SIG-M5 treated with dmso at 0.1 percent for 504 hours (cell line): ENCODE data around the gene MAPK8IP3.
"Not testable (repeated sequence)": the region's sequence is repeated elsewhere in the genome, so short reads cannot be mapped to it uniquely, and the experiment has no call there.

Experiments used
- DNase-seq: peaks from one replicate; lab custom pipeline; 2025; ENCODE audit not compliant: unreplicated experiment; lab: John Stamatoyannopoulos, UW

MAPK8IP3 gene

DNA sequence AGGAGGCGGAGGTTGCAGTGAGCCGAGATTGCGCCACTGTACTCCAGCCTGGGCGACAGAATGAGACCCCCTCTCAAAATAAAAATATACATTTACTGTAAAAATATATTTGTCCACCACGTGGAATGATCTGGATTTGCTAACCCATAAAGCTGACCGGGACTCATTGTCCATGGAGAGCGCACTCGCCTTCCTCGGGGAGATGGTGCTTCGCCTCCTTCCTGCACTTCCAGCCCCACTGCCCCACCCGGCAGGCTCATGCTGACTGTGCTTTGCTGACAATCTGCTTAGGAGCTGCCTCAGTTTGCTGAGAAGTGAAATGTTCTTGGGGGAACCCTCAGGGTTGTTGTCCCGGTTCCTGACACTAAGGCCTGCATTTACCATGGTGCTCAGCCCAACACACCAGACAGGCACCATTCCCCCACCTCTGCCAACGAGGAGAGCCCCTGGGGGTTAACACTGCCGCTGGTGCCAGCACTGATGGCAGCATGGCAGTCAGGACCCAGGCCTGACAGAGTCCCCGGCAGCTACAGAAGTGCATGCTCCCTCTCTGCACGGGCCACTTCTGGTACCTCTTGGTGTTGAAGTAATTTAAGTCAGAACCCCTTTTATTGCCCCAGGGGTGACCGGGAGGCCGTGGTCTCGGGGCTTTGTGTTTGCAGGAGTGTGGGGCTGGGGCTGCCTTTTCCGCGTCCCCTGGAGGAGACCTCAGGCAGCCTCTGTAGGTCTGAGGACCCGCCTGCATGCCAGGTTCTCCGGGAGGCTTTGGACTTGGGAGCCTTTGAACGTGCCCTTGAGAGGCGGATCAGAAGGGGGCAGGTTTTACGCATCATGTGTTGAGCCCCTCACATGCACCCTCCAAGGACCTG, 79.2 kb downstream of the MAPK8IP3 start:
- no peak for DNase-seq

DNA sequence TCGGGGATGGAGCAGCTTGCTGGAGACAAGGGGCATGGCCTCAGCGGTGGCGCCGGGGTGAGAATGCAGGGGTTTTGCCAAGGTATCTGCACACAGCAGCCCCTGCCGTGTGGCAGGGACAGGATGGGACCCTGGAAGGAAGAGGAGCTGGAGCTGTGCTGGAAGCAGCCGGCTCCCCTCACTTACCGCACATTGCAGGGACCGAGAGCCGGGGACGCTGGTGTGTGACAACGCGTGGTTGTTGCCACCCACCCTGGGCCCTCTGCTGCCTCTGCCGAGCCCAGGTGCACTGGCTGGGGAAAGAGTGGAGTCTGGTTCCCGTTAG, 79.8 kb downstream of the MAPK8IP3 start:
- DNase-seq: no peak

DNA sequence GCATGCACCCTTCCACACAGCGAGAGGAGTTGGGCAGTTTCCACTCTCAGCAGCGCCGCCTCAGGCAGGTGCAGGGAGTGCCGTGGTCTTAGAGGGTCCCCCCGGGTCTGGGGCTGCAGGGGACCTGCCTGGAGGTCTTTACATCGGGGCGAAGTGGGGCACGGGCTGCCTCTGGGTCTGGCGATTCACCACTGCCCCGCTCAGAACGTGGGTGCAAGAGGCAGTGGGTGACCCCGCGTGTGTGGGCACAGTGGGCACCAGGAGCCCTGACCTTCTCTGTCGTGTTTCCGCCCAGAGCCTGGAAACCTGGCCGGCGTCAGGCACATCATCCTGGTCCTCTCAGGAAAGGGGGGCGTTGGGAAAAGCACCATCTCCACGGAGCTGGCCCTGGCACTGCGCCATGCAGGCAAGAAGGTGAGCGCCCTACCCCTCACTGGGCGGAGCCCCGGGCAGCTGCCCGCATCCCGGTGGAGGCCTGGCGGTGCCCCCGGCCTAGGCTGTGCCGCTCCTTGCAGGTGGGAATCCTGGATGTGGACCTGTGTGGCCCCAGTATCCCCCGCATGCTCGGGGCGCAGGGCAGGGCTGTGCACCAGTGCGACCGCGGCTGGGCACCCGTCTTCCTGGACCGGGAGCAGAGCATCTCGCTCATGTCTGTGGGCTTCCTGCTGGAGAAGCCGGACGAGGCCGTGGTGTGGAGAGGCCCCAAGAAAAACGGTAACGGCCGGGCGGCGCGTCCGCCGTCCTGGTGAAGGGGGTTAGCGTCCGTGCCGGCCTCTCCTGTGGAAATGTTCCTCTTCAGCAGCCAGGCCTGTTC, 80.5 kb downstream of the MAPK8IP3 start:
- no peak for DNase-seq

DNA sequence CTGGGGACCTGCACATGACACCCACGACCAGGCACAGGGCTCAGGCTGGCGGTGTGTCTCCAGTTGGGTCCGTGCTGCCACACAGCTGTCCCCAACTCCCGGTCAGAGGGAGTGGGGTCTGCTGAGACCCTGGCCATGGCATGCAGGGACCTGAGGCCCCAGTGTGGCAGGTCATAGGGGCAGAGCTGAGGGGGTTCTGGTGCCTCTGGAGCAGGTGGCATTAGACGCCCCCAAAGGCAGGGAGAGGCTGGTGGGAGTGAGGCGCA, 81.0 kb downstream of the MAPK8IP3 start:
- no peak for DNase-seq

DNA sequence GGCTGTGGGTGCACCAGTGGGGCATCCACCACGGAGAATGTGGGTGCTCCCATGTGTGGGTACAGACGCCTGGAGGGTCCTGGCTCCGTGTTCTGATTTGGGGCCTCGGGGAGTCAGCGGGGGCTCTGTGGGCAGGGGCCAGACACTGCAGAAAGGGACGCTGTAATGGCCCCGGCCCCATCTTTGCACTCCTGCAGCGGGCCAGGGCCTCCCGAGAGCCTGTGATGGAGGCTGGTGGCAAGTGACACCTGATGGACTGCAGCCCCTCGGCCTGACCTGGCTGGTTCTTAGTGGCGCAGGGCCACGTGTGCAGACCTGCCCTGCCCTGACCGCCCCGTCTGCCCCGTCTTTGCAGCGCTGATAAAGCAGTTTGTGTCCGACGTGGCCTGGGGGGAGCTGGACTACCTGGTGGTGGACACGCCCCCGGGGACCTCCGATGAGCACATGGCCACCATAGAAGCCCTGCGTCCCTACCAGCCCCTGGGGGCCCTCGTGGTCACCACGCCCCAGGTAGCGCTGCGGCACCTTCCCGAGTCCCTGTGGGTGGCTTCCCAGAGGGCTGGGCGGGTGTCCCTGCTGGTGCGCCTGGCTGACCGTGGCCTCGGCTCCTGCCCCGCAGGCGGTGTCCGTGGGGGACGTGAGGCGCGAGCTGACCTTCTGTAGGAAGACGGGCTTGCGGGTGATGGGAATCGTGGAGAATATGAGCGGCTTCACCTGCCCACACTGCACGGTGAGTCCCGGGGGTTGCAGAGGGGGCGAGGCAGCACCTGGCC, 81.5 kb downstream of the MAPK8IP3 start:
- DNase-seq: no peak

DNA sequence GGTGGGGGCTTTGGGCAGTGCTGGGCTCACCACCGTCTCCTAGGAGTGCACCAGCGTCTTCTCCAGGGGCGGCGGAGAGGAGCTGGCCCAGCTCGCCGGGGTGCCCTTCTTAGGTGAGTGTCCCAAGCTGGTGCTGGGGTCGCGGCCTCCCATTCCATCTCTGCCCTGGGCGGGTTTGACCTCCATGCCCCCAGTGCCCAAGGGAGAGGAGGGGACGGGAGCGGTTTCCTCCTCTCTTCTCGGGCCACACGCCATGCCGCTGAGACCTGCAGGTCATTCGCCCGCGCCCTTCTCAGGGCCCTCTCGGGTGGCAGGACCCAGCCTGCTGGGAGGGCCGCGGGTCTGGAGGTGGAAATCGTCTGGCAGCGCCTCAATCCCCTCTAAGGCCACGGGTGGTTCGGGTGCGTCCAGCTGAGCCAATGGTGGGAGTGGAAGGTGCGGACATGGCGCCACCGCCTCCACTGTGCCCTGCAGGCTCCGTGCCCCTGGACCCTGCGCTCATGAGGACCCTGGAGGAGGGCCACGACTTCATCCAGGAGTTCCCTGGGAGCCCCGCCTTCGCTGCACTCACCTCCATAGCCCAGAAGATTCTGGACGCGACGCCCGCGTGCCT, 82.2 kb downstream of the MAPK8IP3 start:
- no peak for DNase-seq

DNA sequence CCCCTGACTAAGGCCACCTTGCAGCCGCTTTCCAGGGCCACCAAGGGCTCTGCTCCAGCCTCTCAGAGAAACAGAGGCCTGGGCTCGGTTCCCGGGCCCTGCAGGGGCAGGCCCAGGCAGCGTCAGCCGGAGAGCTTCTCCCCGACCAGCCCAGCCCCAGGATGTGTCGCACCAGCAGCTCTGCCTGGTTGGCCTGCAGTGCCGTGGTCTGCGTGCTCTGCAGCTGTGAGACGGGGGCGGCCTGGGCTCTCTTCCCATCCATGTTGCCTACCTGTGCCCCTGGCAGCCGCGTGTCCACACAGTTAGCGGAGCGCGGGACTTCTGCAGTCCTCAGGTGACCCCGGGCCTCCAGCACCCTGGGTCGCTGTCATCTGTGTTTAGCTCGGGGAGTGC, 82.7 kb downstream of the MAPK8IP3 start:
- no peak for DNase-seq

DNA sequence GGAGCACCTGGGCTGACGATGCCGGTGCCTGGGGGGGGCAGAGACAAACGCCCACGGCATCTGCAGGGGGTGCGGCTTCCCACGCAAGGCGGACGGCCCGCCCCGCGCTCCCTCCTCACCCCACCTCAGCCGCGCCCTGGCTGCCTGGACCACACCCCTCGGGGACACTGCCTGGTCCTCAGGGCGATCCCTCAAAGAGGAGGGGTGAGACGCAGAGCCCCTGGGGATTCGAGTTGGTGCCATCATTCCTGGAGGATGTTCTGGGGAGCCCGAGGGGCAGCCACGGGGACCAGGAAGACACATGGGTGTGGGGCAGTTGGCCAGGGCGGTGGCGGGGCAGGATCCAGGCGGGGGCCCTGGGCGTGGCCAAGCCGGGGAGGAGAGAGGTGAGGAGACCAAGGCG, 83.6 kb downstream of the MAPK8IP3 start:
- no peak for DNase-seq

DNA sequence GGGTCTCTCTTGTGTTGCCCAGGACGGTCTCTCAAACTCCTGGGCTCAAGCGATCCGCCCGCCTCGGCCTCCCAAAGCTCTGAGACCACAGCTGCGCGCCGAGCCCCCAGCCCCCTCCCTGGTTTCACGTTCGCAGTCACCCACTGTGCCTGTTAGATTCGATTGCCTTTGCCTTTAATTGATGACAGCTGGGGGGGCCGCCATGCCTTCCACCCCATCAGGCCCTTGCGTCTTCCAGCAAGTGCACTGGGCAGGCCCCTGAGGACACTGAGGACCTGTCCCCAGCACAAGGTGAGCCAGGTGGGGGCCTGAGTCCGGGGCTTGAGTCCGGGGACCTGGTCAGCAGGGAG, 84.2 kb downstream of the MAPK8IP3 start:
- no peak for DNase-seq

DNA sequence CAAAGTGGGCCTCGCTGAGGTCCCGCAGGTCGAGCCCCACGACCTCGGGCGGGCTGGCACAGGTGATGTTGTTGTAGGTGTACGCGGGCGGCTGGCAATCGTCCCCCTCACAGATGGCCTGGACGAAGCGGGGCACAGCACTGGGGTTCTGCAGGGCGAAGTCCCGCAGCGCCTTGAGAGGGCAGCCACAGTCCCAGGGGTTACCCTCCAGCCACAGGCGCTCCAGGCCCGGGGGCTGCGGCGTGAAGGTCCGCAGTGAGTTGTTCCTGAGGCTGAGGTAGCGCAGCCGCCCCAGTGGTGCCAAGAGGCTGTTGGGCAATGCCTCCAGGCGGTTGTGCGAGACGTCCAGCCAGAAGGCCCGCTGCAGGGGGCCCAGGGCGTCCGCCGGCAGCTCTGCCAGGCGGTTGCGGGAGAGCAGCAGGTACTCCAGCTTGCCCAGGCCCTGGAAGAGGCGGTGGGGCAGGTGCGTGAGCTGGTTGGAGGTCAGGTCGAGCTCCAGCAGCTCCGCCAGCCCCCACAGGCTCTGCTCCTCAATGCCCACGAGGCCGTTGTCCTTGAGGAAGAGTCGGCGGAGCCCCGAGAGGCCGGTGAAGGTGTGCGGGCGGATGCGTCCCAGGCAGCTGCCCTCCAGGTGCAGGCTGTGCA, 84.7 kb downstream of the MAPK8IP3 start:
- no peak for DNase-seq

DNA sequence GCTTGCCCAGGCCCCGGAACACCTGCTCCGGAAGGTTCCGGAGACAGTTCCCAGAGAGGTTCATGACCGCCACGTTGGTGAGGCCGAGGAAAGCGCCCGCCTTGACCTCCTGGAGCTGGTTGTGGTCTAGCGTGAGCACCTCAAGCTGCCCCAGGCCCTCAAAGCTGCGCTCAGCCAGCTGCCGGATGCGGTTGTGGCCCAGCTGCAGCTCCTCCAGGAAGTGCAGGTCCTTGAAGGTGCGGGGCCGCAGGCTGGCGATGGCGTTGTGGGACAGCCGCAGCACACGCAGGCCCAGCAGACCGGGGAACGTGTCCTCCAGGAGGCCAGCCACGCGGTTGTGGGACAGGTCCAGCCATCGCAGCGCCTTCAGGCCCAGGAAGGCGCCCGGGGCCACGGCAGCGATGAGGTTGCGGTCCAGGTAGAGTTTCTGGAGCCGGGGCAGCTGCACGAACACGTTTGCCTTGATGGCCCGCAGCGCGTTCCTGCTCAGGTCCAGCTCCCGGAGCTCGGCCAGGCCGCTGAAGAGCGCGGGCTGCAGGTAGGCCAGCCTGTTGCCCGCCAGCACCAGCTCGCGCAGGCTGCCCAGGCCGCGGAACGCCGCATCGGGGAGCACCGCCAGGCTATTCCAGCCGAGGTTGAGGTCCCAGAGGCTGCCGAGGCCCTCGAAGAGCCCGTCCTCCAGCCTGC, 85.4 kb downstream of the MAPK8IP3 start:
- no peak for DNase-seq

DNA sequence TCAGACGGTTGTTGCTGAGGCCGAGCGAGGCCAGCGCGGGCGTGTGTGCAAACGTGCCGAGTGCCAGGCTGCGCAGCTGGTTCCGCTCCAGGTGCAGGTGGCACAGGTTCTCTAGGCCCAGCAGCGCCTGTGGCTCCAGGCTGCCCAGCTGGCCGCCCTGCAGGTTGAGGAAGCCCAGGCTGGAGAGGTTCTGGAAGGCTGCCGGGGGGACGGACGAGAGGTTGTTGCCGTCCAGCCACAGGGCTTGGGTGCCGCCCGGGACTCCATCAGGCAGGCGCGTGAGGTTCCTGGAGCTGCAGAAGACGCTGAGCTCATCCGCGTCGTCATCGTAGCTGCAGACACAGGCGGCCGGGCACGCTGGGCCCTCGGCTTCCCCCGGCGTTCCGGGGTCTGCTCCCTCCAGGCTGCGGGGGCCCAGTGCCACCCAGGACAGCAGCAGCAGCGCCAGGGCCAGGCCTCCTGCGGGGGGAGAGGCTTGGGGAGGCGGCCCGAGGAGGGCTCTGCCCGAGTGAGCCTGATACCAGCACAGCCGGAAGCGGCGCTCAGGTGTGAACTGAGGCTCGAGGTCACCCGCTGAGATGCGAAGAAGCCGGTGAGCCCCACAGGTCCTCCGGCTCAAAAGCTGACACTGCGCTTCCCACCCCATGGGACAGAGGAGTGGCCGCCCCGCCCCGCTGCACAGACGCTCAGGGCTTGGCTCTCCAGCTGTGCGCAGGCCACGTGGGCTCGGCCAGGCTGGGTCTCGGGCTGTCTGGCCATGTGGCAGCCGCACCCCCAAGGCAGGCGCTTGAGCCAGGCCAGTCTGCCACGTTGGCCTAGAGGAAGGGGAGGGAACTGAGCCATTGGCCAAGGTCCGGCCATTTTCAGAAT, 86.2 kb downstream of the MAPK8IP3 start:
- DNase-seq: no peak

DNA sequence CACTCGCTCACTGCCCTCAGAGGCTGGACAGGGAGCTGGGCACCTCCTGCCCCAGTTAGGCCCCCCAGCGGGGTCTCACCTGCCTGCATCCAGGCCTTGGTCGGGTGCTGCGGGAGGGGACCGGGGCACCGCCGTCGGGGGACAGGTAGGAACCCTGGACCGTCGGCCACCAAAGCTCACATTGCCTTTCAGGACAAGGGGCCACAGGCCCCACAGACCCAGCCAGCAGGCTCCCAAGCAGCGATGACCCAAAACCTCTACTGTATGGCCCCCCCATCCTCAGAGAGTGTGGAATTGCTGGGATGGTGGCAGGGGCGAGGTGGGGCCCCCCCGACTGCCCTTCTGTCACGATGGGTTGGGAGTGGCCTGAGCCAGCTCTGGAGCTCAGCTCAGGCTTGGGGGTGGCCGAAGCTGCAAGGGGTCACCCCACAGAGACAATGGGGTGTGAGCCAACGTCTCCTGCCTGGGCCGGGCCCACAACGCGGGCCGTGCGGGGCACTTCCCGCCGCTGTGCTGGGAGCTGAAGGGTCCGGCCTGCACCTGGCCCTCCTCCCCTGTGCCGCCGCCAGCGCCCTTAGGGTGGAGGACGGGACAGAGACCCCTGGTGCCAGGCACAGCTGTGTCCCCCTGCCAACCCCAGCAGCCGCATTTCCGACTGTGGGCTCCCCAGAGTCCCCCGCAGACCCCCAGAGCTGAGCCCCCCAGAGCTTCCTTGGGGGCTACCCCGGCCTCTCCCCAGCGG, 87.0 kb downstream of the MAPK8IP3 start:
- DNase-seq: no peak

DNA sequence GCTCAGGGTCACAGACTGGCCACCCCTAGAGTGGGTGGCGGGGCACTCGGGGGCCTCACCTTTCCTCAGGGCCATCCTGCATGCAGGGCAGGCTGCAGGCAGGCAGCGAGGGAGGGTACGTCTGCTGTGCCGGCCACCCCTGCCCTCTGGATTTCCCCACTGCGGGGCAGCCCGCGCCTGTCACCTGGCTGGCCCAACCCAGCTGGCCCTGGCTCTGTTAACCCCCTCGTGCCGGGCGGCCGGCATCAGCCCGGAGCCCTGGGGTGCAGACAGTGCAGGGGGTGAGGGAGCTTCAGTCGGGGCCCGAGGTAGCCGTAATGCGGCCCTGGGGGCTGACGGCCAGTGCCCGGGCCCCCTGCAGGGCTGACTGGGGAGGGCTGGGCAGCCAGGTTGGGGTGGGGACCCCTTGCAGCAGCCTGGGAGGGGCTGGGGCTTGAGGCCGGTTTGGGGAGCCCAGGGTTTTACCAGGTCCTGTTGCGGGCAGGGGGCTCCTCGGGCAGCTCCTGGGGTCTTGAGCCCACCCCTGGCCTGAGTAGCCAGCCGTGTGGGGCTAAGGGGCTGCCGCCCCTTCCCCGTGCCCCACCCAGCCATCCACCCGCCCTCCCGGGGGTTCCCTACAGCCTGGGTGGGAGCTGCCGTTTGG, 87.7 kb downstream of the MAPK8IP3 start, which contains the start of gene IGFALS:
Gene IGFALS (minus strand): TSS at position 128 of the 643 bp plus-strand sequence. CDS start 53 bp downstream, at position 75.
- no peak for DNase-seq

DNA sequence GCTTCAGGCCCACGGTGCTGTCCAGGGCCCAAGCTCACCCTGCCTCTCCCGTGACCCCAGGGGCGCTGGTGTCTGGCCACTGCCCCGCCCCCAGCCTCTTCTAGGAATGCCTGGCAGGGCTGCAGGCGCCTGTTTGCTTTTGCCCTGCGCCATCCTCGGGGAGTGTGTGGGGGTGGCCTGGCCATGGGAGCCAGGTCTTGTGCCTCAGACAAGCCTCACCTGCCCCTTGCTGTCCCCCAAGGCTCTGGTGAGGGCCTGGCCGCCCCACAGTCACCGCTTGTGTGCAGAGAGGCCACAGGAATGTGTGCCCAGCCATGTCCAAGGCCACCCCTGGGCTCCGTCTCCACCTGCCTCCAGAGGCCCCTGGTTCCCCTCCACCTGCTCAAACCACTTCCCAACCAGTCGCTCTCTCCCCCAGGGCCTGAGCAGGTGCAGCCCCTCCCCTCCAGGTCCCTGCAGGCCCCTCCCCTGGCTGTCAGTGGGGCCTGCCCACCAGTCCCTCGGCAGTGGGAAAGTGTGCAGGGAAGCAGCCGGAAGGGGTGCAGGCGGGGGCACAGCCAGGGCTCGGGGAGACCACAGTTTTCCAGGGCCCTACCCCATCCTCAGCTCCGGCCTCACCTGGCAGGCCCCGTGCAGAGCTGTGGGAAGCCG, 88.4 kb downstream of the MAPK8IP3 start:
- DNase-seq: no peak

DNA sequence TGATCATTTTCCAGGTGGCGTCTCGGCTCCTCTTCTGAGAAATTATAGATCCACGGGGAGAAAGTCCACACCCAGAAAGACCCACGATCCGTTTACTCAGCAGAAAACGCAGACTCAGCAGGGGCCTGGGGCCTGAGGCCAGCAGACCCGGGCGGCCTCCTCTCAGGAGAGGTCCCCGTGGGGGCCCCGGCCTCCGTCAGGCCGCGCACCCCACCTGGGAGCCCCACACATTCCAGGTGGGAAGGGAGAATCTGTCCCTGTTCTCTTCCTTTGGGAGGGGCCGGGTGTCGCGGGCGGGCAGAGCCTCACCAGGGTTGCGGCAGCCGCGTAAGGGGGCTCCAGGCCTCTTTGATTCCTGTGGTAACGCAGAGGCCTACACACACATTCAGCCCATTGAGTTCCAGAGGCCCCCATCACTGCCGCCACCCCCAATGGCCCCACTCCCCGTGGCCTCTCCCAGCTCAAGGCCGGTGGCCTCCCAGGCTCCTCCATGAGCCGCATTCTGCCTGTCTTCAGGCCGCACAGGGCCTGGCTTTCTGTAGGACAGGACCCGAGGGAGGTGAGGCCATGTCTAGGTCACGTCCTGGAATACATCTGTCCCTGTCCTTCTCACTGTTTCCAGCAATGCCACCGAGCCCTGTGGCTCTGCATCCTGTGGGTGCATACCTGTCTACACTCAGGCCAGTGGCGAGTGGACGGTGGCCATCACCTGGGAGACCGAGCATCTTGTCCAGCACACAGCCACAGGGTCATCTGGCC, 89.1 kb downstream of the MAPK8IP3 start:
- DNase-seq: no peak

DNA sequence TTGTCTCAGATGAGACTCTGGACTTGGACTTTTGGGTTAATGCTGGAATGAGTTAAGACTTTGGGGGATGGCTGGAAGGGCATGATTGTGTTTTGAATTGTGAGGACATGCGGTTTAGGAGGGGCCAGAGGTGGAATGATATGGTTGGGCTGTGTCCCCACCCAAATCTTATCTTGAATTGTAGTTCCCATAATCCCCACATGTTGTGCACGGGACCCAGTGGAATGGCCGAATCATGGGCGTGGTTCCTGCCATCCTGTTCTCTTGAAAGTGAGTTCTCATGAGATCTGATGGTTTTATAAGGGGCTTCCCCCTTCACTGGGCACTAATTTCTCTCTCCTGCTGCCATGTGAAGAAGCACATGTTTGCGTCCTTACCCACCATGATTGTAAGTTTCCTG, 93.3 kb downstream of the MAPK8IP3 start:
- DNase-seq: not testable (repeated sequence)
